ENCODE data around the gene RANBP1. TPM values are rescaled to one million over a fixed set of nuclear protein-coding genes. Genes with fewer than 3 reads are reported as not detected.

Gene RANBP1
- total and polyA plus RNA-seq, 9 of the 15 experiments (the other 6 are each of a cell fraction or from before 2014, with no cell fraction given) = 162 to 2,891 (median 1,289) TPM

DNA sequence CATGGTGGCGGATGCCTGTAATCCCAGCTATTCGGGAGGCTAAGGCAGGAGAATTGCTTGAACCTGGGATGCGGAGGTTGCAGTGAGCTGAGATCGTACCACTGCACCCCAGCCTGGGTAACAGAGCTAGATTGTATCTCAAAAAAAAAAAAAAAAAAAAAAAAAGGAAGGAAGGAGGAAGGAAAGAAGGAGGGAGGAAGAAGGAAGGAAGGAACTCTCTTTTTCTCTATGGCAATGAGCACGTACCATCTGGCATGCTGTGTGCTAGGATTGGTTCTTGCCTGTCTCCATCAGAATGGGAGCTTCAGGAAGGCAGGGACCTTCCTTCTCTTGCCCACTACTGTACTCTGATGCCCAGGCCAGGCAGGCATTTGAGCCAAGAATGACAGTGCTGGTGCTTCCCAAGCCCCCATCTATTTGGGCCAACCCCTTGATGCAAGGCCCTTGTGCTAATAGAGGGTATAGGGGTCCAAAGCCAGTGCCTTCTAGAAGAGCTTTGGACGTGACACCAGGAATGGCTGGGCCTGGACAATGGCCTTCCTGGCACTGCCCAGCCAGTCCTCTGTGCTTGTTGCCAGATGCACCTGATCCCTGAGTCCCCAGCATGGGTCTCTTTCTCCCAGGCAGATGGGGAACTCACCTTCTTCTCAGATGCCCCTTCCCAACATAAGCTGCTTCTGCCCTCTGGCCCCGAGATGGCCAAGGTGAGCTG, 46.4 kb upstream of the RANBP1 start (continued):
- TF ChIP-seq, protein P1, sequence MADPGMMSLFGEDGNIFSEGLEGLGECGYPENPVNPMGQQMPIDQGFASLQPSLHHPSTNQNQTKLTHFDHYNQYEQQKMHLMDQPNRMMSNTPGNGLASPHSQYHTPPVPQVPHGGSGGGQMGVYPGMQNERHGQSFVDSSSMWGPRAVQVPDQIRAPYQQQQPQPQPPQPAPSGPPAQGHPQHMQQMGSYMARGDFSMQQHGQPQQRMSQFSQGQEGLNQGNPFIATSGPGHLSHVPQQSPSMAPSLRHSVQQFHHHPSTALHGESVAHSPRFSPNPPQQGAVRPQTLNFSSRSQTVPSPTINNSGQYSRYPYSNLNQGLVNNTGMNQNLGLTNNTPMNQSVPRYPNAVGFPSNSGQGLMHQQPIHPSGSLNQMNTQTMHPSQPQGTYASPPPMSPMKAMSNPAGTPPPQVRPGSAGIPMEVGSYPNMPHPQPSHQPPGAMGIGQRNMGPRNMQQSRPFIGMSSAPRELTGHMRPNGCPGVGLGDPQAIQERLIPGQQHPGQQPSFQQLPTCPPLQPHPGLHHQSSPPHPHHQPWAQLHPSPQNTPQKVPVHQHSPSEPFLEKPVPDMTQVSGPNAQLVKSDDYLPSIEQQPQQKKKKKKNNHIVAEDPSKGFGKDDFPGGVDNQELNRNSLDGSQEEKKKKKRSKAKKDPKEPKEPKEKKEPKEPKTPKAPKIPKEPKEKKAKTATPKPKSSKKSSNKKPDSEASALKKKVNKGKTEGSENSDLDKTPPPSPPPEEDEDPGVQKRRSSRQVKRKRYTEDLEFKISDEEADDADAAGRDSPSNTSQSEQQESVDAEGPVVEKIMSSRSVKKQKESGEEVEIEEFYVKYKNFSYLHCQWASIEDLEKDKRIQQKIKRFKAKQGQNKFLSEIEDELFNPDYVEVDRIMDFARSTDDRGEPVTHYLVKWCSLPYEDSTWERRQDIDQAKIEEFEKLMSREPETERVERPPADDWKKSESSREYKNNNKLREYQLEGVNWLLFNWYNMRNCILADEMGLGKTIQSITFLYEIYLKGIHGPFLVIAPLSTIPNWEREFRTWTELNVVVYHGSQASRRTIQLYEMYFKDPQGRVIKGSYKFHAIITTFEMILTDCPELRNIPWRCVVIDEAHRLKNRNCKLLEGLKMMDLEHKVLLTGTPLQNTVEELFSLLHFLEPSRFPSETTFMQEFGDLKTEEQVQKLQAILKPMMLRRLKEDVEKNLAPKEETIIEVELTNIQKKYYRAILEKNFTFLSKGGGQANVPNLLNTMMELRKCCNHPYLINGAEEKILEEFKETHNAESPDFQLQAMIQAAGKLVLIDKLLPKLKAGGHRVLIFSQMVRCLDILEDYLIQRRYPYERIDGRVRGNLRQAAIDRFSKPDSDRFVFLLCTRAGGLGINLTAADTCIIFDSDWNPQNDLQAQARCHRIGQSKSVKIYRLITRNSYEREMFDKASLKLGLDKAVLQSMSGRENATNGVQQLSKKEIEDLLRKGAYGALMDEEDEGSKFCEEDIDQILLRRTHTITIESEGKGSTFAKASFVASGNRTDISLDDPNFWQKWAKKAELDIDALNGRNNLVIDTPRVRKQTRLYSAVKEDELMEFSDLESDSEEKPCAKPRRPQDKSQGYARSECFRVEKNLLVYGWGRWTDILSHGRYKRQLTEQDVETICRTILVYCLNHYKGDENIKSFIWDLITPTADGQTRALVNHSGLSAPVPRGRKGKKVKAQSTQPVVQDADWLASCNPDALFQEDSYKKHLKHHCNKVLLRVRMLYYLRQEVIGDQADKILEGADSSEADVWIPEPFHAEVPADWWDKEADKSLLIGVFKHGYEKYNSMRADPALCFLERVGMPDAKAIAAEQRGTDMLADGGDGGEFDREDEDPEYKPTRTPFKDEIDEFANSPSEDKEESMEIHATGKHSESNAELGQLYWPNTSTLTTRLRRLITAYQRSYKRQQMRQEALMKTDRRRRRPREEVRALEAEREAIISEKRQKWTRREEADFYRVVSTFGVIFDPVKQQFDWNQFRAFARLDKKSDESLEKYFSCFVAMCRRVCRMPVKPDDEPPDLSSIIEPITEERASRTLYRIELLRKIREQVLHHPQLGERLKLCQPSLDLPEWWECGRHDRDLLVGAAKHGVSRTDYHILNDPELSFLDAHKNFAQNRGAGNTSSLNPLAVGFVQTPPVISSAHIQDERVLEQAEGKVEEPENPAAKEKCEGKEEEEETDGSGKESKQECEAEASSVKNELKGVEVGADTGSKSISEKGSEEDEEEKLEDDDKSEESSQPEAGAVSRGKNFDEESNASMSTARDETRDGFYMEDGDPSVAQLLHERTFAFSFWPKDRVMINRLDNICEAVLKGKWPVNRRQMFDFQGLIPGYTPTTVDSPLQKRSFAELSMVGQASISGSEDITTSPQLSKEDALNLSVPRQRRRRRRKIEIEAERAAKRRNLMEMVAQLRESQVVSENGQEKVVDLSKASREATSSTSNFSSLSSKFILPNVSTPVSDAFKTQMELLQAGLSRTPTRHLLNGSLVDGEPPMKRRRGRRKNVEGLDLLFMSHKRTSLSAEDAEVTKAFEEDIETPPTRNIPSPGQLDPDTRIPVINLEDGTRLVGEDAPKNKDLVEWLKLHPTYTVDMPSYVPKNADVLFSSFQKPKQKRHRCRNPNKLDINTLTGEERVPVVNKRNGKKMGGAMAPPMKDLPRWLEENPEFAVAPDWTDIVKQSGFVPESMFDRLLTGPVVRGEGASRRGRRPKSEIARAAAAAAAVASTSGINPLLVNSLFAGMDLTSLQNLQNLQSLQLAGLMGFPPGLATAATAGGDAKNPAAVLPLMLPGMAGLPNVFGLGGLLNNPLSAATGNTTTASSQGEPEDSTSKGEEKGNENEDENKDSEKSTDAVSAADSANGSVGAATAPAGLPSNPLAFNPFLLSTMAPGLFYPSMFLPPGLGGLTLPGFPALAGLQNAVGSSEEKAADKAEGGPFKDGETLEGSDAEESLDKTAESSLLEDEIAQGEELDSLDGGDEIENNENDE (IDR thresholded peaks at IDR 0.05; ENCODE audit: low read depth, low read length) = peak; percentile 18
- TF ChIP-seq HLTF (IDR thresholded peaks at IDR 0.05) = 0 out of 2 replicates have a peak, but pooled peaks have one; percentile 18
- TF ChIP-seq PHB2 (IDR thresholded peaks at IDR 0.05; ENCODE audit: low read depth) = 0 out of 2 replicates have a peak, but pooled peaks have one; percentile 35
- TF ChIP-seq ZNF830 (CRISPR knock-in tag; IDR thresholded peaks at IDR 0.05) = 0 out of 2 replicates have a peak, but pooled peaks have one; percentile 54
- peak; percentile 13; the same call in 1 of the 2 replicates for TF ChIP-seq MTA1 (IDR thresholded peaks at IDR 0.05; ENCODE audit: borderline replicate concordance)
- no peak for TF ChIP-seq HCFC1 (IDR thresholded peaks at IDR 0.05; ENCODE audit: low read depth, low read length)
- TF ChIP-seq ZZZ3 (IDR thresholded peaks at IDR 0.05) = no peak
- TF ChIP-seq, protein P2, sequence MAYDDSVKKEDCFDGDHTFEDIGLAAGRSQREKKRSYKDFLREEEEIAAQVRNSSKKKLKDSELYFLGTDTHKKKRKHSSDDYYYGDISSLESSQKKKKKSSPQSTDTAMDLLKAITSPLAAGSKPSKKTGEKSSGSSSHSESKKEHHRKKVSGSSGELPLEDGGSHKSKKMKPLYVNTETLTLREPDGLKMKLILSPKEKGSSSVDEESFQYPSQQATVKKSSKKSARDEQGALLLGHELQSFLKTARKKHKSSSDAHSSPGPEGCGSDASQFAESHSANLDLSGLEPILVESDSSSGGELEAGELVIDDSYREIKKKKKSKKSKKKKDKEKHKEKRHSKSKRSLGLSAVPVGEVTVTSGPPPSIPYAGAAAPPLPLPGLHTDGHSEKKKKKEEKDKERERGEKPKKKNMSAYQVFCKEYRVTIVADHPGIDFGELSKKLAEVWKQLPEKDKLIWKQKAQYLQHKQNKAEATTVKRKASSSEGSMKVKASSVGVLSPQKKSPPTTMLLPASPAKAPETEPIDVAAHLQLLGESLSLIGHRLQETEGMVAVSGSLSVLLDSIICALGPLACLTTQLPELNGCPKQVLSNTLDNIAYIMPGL (CRISPR knock-in tag; IDR thresholded peaks at IDR 0.05) = no peak
- TF ChIP-seq, protein P3, sequence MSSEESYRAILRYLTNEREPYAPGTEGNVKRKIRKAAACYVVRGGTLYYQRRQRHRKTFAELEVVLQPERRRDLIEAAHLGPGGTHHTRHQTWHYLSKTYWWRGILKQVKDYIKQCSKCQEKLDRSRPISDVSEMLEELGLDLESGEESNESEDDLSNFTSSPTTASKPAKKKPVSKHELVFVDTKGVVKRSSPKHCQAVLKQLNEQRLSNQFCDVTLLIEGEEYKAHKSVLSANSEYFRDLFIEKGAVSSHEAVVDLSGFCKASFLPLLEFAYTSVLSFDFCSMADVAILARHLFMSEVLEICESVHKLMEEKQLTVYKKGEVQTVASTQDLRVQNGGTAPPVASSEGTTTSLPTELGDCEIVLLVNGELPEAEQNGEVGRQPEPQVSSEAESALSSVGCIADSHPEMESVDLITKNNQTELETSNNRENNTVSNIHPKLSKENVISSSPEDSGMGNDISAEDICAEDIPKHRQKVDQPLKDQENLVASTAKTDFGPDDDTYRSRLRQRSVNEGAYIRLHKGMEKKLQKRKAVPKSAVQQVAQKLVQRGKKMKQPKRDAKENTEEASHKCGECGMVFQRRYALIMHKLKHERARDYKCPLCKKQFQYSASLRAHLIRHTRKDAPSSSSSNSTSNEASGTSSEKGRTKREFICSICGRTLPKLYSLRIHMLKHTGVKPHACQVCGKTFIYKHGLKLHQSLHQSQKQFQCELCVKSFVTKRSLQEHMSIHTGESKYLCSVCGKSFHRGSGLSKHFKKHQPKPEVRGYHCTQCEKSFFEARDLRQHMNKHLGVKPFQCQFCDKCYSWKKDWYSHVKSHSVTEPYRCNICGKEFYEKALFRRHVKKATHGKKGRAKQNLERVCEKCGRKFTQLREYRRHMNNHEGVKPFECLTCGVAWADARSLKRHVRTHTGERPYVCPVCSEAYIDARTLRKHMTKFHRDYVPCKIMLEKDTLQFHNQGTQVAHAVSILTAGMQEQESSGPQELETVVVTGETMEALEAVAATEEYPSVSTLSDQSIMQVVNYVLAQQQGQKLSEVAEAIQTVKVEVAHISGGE (CRISPR knock-in tag; IDR thresholded peaks at IDR 0.05) = 0 out of 6 replicates have a peak, but pooled peaks of 1 of the 3 experiments have one; percentile 17

All from K562 (cell line).